ENCODE results near the gene ARHGAP26. TPM values are rescaled to one million over a fixed set of nuclear protein-coding genes. Genes with fewer than 3 reads are reported as not detected.
A peak's percentile ranks its signal among the peaks of the same experiment; 100 is the strongest.

ARHGAP26 gene
- total RNA-seq, 1 experiment from 2014 or later: 54.3 TPM

- Mint-ChIP-seq H3K36me3 (ENCODE audit: insufficient read depth, unreplicated experiment) (no peaks in the 10 kb centered on the region), H3K27ac (ENCODE audit: low read depth, unreplicated experiment) (peak overlapping the region; percentile 84), H3K4me3 (ENCODE audit: unreplicated experiment) (peak overlapping the region; percentile 54), H3K27me3 (ENCODE audit: insufficient read depth, unreplicated experiment) (no peaks in the 10 kb centered on the region), H3K9me3 (ENCODE audit: unreplicated experiment) (peaks cover 8% of the 10 kb centered on the region), H3K4me1 (ENCODE audit: insufficient read depth, unreplicated experiment) (peaks cover 54% of the 10 kb centered on the region)
- ChIA-PET POLR2A (interaction anchor here (1.0 to 4.0 kb wide), 9 partner anchors 15 to 680 kb away, joined by 3 to 94 read pairs (median 6); no protein-coding TSS in a partner anchor), CTCF (no interaction called here)
- BruUV-seq (replicated peaks): no TSS peak
- DNase-seq (ENCODE audit: unreplicated experiment): peak; percentile 18
- TF ChIP-seq CTCF (IDR thresholded peaks at IDR 0.05; ENCODE audit: unreplicated experiment): no peak
- intact Hi-C loops (cut with micrococcal nuclease): loop anchor here (5.0 to 10.0 kb wide), 3 partner anchors 136 to 318 kb away; no protein-coding TSS in a partner anchor
Observed at GRCh38 chr5:143243103-143243502, 472.9 kb downstream of the ARHGAP26 start.

- no peaks in the 10 kb centered on the region for H3K36me3 Mint-ChIP-seq (ENCODE audit: insufficient read depth, unreplicated experiment)
- no peak for TF ChIP-seq CTCF (IDR thresholded peaks at IDR 0.05; ENCODE audit: unreplicated experiment)
- peak overlapping the region; percentile 54 for H3K4me3 Mint-ChIP-seq (ENCODE audit: unreplicated experiment)
- intact Hi-C loops (cut with micrococcal nuclease): loop anchor here (1.0 to 10.0 kb wide), 9 partner anchors 18 to 319 kb away; partner anchors contain the start of gene NR3C1
- ChIA-PET POLR2A (interaction anchor here (0.8 to 4.0 kb wide), 34 partner anchors 9 to 679 kb away, joined by 3 to 94 read pairs (median 4); partner anchors contain the start of gene NR3C1), CTCF (interaction anchor here (0.5 to 1.7 kb wide), 11 partner anchors 16 to 581 kb away, joined by 3 to 5 read pairs (median 3); no protein-coding TSS in a partner anchor)
- DNase-seq (ENCODE audit: unreplicated experiment): peak; percentile 98
- H3K27me3 Mint-ChIP-seq (ENCODE audit: insufficient read depth, unreplicated experiment): no peaks in the 10 kb centered on the region
- H3K9me3 Mint-ChIP-seq (ENCODE audit: unreplicated experiment): peaks cover 8% of the 10 kb centered on the region
- TSS peak; percentile 76 for BruUV-seq (replicated peaks)
- H3K27ac Mint-ChIP-seq (ENCODE audit: low read depth, unreplicated experiment): peak overlapping the region; percentile 84
- peaks cover 61% of the 10 kb centered on the region for H3K4me1 Mint-ChIP-seq (ENCODE audit: insufficient read depth, unreplicated experiment)
Observed at GRCh38 chr5:143244000-143244736, 474.0 kb downstream of the ARHGAP26 start.

- H3K27ac Mint-ChIP-seq (ENCODE audit: low read depth, unreplicated experiment): peak overlapping the region; percentile 84
- H3K9me3 Mint-ChIP-seq (ENCODE audit: unreplicated experiment): peaks cover 8% of the 10 kb centered on the region
- H3K4me1 Mint-ChIP-seq (ENCODE audit: insufficient read depth, unreplicated experiment): peaks cover 67% of the 10 kb centered on the region
- POLR2A ChIA-PET: interaction anchor here (0.6 to 4.0 kb wide), 31 partner anchors 10 to 252 kb away, joined by 3 to 94 read pairs (median 5); partner anchors contain the start of gene NR3C1
- peak overlapping the region; percentile 54 for H3K4me3 Mint-ChIP-seq (ENCODE audit: unreplicated experiment)
- CTCF ChIA-PET: interaction anchor here (0.6 to 1.7 kb wide), 11 partner anchors 20 to 580 kb away, joined by 3 to 5 read pairs (median 3); no protein-coding TSS in a partner anchor
- no peak for TF ChIP-seq CTCF (IDR thresholded peaks at IDR 0.05; ENCODE audit: unreplicated experiment)
- H3K36me3 Mint-ChIP-seq (ENCODE audit: insufficient read depth, unreplicated experiment): no peaks in the 10 kb centered on the region
- intact Hi-C loops (cut with micrococcal nuclease): loop anchor here (1.0 to 10.0 kb wide), 9 partner anchors 17 to 320 kb away; partner anchors contain the start of gene NR3C1
- peak; percentile 73 for DNase-seq (ENCODE audit: unreplicated experiment)
- H3K27me3 Mint-ChIP-seq (ENCODE audit: insufficient read depth, unreplicated experiment): no peaks in the 10 kb centered on the region
- no TSS peak for BruUV-seq (replicated peaks)
Observed at GRCh38 chr5:143244990-143245389, 474.8 kb downstream of the ARHGAP26 start.

Data from MCF 10A (cell line).